Stimulated activated CD4-positive, alpha-beta T cell treated with anti-CD3 and anti-CD28 coated beads, Interleukin-2, amount 100 ng/mL, for 4 hours (primary cell): ENCODE measurements around the gene RNASE3.
"Not testable (repeated sequence)": the region's sequence is repeated elsewhere in the genome, so short reads cannot be mapped to it uniquely, and the experiment has no call there.

Experiments used
- DNase-seq: peaks from one replicate; pipeline ENCODE4 v3.0.0-alpha.2; 2020; ENCODE audit warnings: low read depth

The RNASE3 gene

DNA sequence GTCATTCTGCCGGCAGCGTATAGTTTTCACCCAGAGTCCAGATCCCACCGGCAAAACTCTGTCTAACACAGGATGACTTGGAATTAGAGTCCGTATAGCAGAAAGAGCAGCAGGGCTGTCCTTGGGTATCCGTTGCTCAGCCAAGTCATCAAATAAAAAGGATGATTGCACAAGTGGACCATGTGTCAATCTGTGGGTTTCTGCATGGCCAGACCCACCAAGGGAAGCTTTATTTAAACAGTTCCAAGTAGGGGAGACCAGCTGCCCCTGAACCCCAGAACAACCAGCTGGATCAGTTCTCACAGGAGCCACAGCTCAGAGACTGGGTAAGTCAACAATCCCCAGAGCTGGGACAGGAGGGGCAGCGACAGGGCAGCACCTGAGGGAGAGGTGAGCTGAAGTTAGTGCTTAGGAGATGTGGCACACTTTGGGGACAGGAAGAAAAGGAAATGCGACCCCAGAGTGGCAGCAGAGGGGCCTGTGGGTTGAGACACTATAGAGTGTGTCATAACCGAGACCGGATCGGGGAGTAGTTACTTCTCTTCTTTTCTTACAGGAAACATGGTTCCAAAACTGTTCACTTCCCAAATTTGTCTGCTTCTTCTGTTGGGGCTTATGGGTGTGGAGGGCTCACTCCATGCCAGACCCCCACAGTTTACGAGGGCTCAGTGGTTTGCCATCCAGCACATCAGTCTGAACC lies at the start of gene RNASE3:
RNASE3 (plus strand) TSS at position 260 of the 700 bp plus-strand sequence; CDS start at position 562, 302 bp downstream.
- DNase-seq, result not testable (repeated sequence)

GRCh38 chr14:20846560-20846959 lies 44.6 kb upstream of the RNASE3 start:
- DNase-seq, result no peak

DNA sequence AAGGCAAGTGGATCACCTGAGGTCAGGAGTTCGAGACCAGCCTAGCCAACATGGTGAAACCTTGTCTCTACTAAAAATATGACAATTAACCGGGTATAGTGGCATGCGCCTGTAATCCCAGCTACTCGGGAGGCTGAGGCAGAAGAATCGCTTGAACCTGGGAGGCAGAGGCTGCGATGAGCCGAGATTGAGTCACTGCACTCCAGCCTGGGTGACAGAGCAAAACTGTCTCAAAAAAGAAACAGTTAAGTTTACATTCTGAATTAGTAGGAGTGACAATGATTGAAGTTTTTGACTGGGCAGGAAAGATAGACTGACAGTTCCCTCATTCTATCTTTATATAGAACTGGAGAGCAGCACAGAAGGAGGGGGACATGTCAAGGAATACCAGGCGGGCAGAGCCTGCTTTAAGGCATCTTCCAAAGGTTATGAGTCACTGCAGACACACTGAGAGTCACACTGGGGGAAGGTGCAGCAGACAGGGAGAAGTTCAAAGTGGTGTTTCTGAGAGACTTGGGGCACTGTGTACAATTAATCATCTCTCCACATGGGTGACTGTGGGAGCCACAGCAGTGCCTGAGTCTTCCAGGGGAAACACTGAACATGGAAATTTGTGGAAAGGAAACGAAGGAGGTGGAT lies 42.8 kb upstream of the RNASE3 start:
- no peak for DNase-seq

- no peak for DNase-seq
Measured at GRCh38 chr14:20848955-20849570, 42.1 kb upstream of the RNASE3 start.

DNA sequence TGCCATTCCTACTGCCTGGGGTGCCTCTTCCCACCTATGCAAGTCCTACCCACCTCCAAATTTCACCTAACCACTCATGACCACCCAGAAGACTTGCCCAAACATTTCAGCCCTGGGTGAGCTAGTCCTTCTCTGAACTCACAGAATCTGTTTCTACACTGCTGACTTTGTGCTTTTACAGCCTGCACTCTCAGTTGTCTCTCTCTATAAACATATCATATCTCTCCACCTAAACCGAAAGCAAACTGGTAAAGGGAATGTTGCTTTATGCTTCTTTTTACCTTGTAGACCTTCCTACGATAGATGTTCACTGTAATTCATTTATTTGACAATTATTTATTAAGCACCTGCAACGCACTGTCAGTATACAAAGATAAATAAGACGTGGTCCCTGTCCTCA lies 38.1 kb upstream of the RNASE3 start:
- DNase-seq, result no peak

- no peak for DNase-seq
Measured at GRCh38 chr14:20855652-20856291, 35.4 kb upstream of the RNASE3 start.

DNA sequence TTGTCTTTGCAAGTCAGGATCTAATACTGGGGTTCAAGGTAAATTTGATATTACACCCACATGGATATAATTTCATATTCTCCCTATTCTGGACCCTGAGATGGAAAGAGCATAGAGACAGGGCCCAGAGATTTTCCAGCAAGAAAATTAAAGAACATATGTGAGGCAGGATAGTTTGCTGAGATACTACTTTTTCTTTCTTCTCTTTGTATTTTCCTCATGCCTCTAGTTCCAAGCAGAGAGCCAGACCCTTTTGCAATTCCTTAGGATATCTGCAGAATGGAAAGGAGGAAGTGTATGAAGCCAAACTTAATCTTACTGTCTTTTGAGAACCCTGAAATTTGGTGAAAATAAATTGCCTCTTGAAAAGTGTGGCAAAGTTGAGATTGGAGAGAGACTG lies 34.0 kb upstream of the RNASE3 start:
- DNase-seq, result no peak

DNA sequence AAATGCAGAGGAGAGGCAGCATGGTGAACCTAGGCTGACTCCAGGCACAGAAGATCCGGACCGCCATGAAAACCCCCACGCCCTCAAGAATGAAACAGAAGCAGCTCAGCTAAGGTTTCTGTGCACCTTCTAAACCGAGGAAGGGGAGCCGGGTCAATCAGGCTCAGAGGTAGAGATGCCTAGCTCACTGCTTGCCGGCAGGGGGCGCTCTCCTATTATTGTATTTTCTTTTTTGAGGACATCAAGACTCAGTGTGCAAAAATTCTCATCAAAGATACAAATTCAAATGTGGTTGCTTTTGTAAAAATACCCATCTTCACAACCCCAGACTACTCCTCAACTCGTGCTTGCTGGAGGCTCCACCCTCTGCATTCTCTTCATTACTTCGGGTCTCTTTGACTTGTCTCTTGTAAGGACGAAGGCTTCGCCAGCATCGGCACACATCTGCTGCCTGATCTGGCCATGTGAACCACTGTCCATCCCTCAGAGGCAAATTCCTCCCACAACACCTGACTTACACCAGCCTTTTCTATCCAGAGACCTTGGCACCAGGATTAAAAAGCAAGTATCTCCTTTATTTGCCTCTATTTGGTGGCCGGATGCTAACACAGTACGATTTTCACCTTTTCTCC lies 33.4 kb upstream of the RNASE3 start:
- DNase-seq, result peak; percentile 54

DNA sequence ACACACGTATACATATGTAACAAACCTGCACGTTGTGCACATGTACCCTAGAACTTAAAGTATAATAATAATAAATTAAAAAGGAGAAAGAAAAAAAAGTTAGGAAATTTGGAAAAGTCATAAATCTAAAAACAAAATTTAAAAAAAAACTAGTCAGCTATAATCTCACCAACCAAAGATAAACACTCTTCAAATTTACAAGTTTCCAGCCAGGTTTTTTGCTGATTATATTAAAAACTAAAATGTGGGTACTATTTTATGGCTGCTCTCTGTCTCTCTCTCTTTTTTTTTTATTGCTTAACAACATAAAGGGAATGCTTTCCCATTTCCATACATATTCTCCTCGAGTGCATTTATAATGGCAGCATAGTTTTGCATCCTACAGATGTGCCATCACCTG lies 25.0 kb upstream of the RNASE3 start:
- DNase-seq, result no peak

GRCh38 chr14:20866963-20867362 lies 24.2 kb upstream of the RNASE3 start:
- no peak for DNase-seq

DNA sequence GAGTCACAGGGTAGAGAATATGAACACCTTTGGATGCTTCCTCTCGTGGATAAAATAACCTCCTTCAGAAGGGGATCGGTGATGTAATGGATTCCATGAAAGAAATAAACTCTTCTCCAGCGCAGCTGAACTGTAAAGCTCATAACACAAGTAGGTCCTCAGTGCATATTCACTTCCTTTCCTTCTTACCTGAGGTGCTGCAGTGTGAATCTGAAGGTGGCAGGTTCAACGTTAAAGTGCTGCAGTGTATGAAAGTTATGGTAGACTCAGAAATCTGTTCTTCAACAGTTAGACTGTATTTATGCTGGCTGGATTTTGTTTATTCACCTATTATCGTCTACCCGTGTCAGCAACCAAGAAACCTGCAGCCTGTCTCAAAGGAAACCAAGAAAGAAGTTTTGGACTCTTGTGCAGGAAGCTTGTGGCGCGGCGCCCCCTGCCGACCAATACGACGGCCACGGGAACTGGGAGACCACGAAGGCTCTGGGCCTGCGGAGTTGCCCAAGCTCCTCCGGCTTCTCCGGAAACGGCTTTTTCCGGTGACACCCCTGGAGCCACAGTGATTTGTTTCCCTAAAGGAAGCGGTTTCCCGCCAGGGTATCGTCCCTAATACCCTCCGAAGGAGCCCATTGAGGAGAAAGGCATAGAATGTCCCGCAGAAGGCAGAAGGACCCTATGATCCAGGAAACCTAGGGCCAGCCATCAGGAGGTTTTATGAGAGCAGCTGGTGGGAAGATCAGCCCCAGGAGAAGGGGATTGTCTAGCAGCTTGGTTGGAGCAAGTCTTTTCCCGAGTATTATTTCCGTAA lies 17.6 kb upstream of the RNASE3 start:
- peak; percentile 56 for DNase-seq

- no peak for DNase-seq
Measured at GRCh38 chr14:20877016-20877415, 14.2 kb upstream of the RNASE3 start.

DNA sequence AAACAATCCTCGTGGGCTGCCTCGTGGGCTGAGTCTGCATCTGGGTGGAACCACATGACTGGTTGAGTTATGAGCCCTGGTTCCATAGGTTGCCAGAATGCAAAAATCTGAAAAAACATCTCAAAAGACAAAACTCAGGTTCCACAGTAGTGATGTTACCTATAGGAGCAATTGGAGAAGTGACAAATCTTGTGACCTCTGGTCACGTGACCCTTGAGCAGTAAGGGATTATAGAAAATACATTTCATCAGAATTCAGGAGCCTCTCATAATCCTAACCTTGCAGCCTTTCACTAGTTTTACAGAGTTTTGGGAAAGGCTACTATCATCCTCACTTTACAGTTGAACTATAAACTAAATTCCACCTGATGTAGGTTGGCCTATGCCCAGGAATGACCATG lies 12.5 kb upstream of the RNASE3 start:
- no peak for DNase-seq

DNA sequence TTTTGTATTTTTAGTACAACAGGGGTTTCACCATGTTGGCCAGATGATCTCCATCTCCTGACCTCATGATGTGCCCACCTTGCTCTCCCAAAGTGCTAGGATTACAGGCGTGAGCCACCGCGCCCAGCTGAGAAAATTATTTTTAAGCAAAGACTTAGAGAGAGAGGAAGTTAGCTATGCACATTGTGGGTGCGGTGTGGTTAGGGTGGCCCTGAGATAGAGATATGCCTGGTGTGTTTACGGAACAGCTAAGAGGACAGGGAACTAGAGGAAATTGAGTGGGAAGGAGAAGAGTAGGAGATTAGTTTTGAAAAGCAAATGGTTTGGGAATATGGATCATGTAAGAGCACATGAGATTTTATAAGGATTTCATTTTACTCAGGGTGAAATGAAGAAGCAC lies 10.0 kb upstream of the RNASE3 start:
- not testable (repeated sequence) for DNase-seq

- DNase-seq, result not testable (repeated sequence)
Measured at GRCh38 chr14:20882787-20883186, 8.4 kb upstream of the RNASE3 start.

GRCh38 chr14:20888411-20888810 lies 2.8 kb upstream of the RNASE3 start:
- DNase-seq, result not testable (repeated sequence)

DNA sequence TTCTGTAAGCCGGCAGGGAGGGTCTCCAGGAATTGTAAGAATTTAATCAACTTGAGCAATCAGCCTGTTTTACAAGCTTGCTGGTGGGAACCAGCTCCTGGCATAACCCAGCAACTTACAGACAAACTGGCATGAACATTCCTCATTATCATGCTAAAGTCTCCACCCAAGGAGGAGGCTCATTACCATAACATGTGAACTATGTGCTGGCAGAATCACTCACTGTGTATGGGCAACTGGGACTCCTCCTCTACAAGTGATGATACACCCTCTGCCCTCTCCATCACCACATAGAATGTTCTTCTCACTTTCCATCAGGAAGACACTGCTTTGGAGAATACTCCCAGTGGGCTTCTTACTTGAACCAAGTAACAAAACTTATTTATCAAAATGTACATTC lies 4.1 kb downstream of the RNASE3 start:
- DNase-seq, result not testable (repeated sequence)

- DNase-seq, result no peak
Measured at GRCh38 chr14:20904393-20905029, 13.3 kb downstream of the RNASE3 start.

- no peak for DNase-seq
Measured at GRCh38 chr14:20905676-20906075, 14.5 kb downstream of the RNASE3 start.

DNA sequence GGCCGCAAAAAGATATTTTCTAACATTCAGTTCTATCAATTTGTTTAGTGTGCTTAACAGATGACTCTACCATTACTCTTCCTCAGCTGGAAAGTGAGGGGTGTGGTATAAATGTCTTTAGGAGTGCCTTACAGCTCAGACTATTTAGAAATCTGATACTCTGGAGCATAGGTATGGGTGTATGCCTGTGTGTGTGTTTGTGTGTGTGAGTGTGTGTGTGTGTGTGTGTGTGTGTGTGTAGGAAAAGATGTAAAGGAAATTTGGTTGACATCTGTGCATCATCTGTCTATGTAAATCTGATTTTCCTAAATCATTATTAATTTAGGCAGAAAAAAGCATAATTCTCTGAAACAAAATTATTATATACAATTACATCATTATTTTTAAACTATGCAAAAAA lies 16.0 kb downstream of the RNASE3 start:
- no peak for DNase-seq

DNA sequence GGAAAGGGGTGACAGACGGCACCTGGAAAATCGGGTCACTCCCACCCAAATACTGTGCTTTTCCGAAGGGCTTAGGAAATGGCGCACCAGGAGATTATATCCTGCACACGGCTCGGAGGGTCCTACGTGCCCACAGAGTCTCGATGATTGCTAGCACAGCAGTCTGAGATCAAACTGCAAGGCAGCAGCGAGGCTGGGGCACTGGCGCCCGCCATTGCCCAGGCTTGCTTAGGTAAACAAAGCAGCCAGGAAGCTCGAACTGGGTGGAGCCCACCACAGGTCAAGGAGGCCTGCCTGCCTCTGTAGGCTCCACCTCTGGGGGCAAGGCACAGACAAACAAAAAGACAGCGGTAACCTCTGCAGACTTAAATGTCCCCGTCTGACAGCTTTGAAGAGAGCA lies 19.6 kb downstream of the RNASE3 start:
- not testable (repeated sequence) for DNase-seq
